Measurements from ENCODE around the gene ANKRD12. TPM values are rescaled to one million over a fixed set of nuclear protein-coding genes. Genes with fewer than 3 reads are reported as not detected.

Gene ANKRD12
- total RNA-seq, 1 experiment from 2014 or later, result 23.5 TPM

- H3K27me3 ChIP-seq (ENCODE audit: insufficient read depth, low read length), result no peaks in the 10 kb centered on the region
- intact Hi-C loops (cut with micrococcal nuclease), result no loop called here
- no peak overlapping the region for H2AFZ ChIP-seq (ENCODE audit: low read depth, low read length, poor library complexity, severe bottlenecking)
- no peak overlapping the region for H3K9ac ChIP-seq (ENCODE audit: low read length)
- H3K4me3 ChIP-seq (replicated peaks in 1 of 2; ENCODE audit: low read depth in 1 of 2, low read length in 2 of 2), result no peak overlapping the region
- H3K27ac ChIP-seq (ENCODE audit: low read depth, low read length), result no peak overlapping the region
- no TSS peak for BruUV-seq (replicated peaks)
- ATAC-seq (no peak), DNase-seq (ENCODE audit: low read depth, low spot score) (no peak)
- TF ChIP-seq EZH2 (IDR thresholded peaks at IDR 0.05) (no peak), ELF1 (IDR thresholded peaks at IDR 0.05; ENCODE audit: borderline replicate concordance, low read depth) (no peak), JUND (IDR thresholded peaks at IDR 0.05) (no peak), SRF (IDR thresholded peaks at IDR 0.05; ENCODE audit: low read depth) (no peak), POLR2A (IDR thresholded peaks at IDR 0.05; ENCODE audit: borderline replicate concordance, extremely low read depth, insufficient read depth, insufficient read length) (no peak), ATF3 (IDR thresholded peaks at IDR 0.05) (no peak), POLR2AphosphoS5 (IDR thresholded peaks at IDR 0.05; ENCODE audit: low read depth, low read length) (no peak), SIN3A (IDR thresholded peaks at IDR 0.05; ENCODE audit: low read depth) (no peak), TCF7L2 (IDR thresholded peaks at IDR 0.05; ENCODE audit: borderline replicate concordance, extremely low read depth, insufficient read depth, insufficient read length) (no peak), YY1 (IDR thresholded peaks at IDR 0.05; ENCODE audit: extremely low read depth, insufficient replicate concordance, low read depth, low read length) (no peak), ZNF274 (IDR thresholded peaks at IDR 0.05; ENCODE audit: low read depth, low read length) (no peak), EZH2phosphoT487 (IDR thresholded peaks at IDR 0.05; ENCODE audit: borderline replicate concordance) (no peak), RAD21 (IDR thresholded peaks at IDR 0.05; ENCODE audit: low read depth) (no peak), ZBTB33 (IDR thresholded peaks at IDR 0.05; ENCODE audit: extremely low read depth, insufficient replicate concordance, low read length) (no peak), CBX3 (IDR thresholded peaks at IDR 0.05; ENCODE audit: low read depth) (no peak)
- TF ChIP-seq, protein P1, sequence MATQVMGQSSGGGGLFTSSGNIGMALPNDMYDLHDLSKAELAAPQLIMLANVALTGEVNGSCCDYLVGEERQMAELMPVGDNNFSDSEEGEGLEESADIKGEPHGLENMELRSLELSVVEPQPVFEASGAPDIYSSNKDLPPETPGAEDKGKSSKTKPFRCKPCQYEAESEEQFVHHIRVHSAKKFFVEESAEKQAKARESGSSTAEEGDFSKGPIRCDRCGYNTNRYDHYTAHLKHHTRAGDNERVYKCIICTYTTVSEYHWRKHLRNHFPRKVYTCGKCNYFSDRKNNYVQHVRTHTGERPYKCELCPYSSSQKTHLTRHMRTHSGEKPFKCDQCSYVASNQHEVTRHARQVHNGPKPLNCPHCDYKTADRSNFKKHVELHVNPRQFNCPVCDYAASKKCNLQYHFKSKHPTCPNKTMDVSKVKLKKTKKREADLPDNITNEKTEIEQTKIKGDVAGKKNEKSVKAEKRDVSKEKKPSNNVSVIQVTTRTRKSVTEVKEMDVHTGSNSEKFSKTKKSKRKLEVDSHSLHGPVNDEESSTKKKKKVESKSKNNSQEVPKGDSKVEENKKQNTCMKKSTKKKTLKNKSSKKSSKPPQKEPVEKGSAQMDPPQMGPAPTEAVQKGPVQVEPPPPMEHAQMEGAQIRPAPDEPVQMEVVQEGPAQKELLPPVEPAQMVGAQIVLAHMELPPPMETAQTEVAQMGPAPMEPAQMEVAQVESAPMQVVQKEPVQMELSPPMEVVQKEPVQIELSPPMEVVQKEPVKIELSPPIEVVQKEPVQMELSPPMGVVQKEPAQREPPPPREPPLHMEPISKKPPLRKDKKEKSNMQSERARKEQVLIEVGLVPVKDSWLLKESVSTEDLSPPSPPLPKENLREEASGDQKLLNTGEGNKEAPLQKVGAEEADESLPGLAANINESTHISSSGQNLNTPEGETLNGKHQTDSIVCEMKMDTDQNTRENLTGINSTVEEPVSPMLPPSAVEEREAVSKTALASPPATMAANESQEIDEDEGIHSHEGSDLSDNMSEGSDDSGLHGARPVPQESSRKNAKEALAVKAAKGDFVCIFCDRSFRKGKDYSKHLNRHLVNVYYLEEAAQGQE (IDR thresholded peaks at IDR 0.05; ENCODE audit: low read depth), result no peak
- TF ChIP-seq, protein P2, sequence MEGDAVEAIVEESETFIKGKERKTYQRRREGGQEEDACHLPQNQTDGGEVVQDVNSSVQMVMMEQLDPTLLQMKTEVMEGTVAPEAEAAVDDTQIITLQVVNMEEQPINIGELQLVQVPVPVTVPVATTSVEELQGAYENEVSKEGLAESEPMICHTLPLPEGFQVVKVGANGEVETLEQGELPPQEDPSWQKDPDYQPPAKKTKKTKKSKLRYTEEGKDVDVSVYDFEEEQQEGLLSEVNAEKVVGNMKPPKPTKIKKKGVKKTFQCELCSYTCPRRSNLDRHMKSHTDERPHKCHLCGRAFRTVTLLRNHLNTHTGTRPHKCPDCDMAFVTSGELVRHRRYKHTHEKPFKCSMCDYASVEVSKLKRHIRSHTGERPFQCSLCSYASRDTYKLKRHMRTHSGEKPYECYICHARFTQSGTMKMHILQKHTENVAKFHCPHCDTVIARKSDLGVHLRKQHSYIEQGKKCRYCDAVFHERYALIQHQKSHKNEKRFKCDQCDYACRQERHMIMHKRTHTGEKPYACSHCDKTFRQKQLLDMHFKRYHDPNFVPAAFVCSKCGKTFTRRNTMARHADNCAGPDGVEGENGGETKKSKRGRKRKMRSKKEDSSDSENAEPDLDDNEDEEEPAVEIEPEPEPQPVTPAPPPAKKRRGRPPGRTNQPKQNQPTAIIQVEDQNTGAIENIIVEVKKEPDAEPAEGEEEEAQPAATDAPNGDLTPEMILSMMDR (IDR thresholded peaks at IDR 0.05 in 2 of 3, conservative IDR thresholded peaks at IDR 0.05 in 1 of 3; ENCODE audit: borderline replicate concordance in 1 of 3, insufficient read depth in 1 of 3, low read depth in 2 of 3, low read length in 2 of 3), result no peak
- ChIA-PET RAD21 (ENCODE audit: low non-redundant PET in 1 of 2, low total read pairs in 2 of 2, uncharacterized antibody in 2 of 2, unreplicated experiment in 2 of 2) (no interaction called here), CTCF (no interaction called here), POLR2A (no interaction called here)
- no peaks in the 10 kb centered on the region for H4K20me1 ChIP-seq (ENCODE audit: insufficient read depth)
- no peaks in the 10 kb centered on the region for H3K79me2 ChIP-seq (ENCODE audit: insufficient read depth, low read length)
- H3K36me3 ChIP-seq (ENCODE audit: control insufficient read depth in 1 of 2, insufficient read depth in 2 of 2, low read length in 2 of 2), result no peaks in the 10 kb centered on the region
- H3K9me3 ChIP-seq (ENCODE audit: control insufficient read depth in 1 of 2, insufficient read depth in 1 of 2, low read depth in 1 of 2, low read length in 2 of 2), result peaks cover 0 to 5% of the 10 kb centered on the region in 2 experiments; a peak in 1 of 4 replicates
- H3K4me2 ChIP-seq (ENCODE audit: low read length), result no peak overlapping the region
- H3K4me1 ChIP-seq (ENCODE audit: control insufficient read depth in 1 of 2, insufficient read depth in 2 of 2, low read length in 2 of 2), result no peaks in the 10 kb centered on the region
- H3K9me2 ChIP-seq (ENCODE audit: insufficient read depth), result no peaks in the 10 kb centered on the region
These were observed 157.4 kb downstream of the ANKRD12 start for GRCh38 chr18:9293948-9294347.
